Stimulated activated naive CD8-positive, alpha-beta T cell treated with anti-CD3 and anti-CD28 coated beads, Interleukin-15, Interleukin-2, amounts not matched to agents 100 ng/mL and 50 ng/mL, for 24 hours (primary cell): Measurements from ENCODE around the gene LIN9.

Experiments used
- H3K27ac Mint-ChIP-seq: one replicate; pipeline ENCODE4 v1.8.0; 2021; ENCODE audit warnings: mild to moderate bottlenecking, mixed read lengths
- H3K27me3 Mint-ChIP-seq: one replicate; pipeline ENCODE4 v1.8.0; 2021; ENCODE audit warnings: mixed read lengths
- H3K36me3 Mint-ChIP-seq: one replicate; pipeline ENCODE4 v1.8.0; 2021; ENCODE audit warnings: low read depth, mixed read lengths
- H3K4me1 Mint-ChIP-seq: one replicate; pipeline ENCODE4 v1.8.0; 2021; ENCODE audit warnings: low read depth, mixed read lengths
- H3K4me3 Mint-ChIP-seq: one replicate; pipeline ENCODE4 v1.8.0; 2021; ENCODE audit warnings: mild to moderate bottlenecking, mixed read lengths
- H3K9me3 Mint-ChIP-seq: one replicate; pipeline ENCODE4 v1.8.0; 2021; ENCODE audit warnings: mixed read lengths

LIN9 gene

GRCh38 chr1:226223157-226223785 lies 85.7 kb downstream of the LIN9 start, which contains the start of gene MIXL1:
Gene MIXL1, plus strand, starts transcription at chr1:226223664. Its CDS starts 18 bp downstream, at chr1:226223682.
- Mint-ChIP-seq H3K4me3 (peak within 1 kb of the TSS; percentile 72), H3K27ac (no peak within 1 kb of the TSS), H3K27me3 (peaks cover 43% of the 10 kb centered on the region), H3K4me1 (peaks cover 14% of the 10 kb centered on the region), H3K9me3 (no peaks in the 10 kb centered on the region), H3K36me3 (no peaks in the 10 kb centered on the region)

GRCh38 chr1:226222686-226223085 lies 86.3 kb downstream of the LIN9 start:
- H3K9me3 Mint-ChIP-seq = no peaks in the 10 kb centered on the region
- peak overlapping the region; percentile 42 for H3K4me3 Mint-ChIP-seq
- peaks cover 14% of the 10 kb centered on the region for H3K4me1 Mint-ChIP-seq
- H3K27me3 Mint-ChIP-seq = peaks cover 43% of the 10 kb centered on the region
- H3K27ac Mint-ChIP-seq = no peak overlapping the region
- no peaks in the 10 kb centered on the region for H3K36me3 Mint-ChIP-seq

GRCh38 chr1:226220473-226221189 lies 88.3 kb downstream of the LIN9 start:
- Mint-ChIP-seq H3K27me3 (peaks cover 37% of the 10 kb centered on the region), H3K4me3 (no peak overlapping the region), H3K36me3 (no peaks in the 10 kb centered on the region), H3K4me1 (peaks cover 14% of the 10 kb centered on the region), H3K9me3 (no peaks in the 10 kb centered on the region), H3K27ac (no peak overlapping the region)

- Mint-ChIP-seq H3K36me3 (no peaks in the 10 kb centered on the region), H3K4me3 (no peak overlapping the region)
Observed at GRCh38 chr1:226217273-226217672, 91.7 kb downstream of the LIN9 start.

GRCh38 chr1:226216056-226216455 lies 92.9 kb downstream of the LIN9 start:
- Mint-ChIP-seq H3K27me3 (peaks cover 5% of the 10 kb centered on the region), H3K36me3 (no peaks in the 10 kb centered on the region), H3K4me3 (no peak overlapping the region), H3K4me1 (no peaks in the 10 kb centered on the region), H3K9me3 (no peaks in the 10 kb centered on the region), H3K27ac (no peak overlapping the region)

More at GRCh38 chr1:226217273-226217672, 91.7 kb downstream of the LIN9 start:
- Mint-ChIP-seq H3K4me1 (peaks cover 4% of the 10 kb centered on the region), H3K27me3 (peaks cover 12% of the 10 kb centered on the region), H3K9me3 (no peaks in the 10 kb centered on the region), H3K27ac (no peak overlapping the region)

GRCh38 chr1:226215239-226215638 lies 93.7 kb downstream of the LIN9 start:
- H3K36me3 Mint-ChIP-seq = no peaks in the 10 kb centered on the region
- H3K4me3 Mint-ChIP-seq = no peak overlapping the region
- no peaks in the 10 kb centered on the region for H3K27me3 Mint-ChIP-seq
- H3K4me1 Mint-ChIP-seq = no peaks in the 10 kb centered on the region
- no peak overlapping the region for H3K27ac Mint-ChIP-seq
- no peaks in the 10 kb centered on the region for H3K9me3 Mint-ChIP-seq

- Mint-ChIP-seq H3K36me3 (no peaks in the 10 kb centered on the region), H3K9me3 (no peaks in the 10 kb centered on the region), H3K4me3 (no peak overlapping the region), H3K27ac (no peak overlapping the region), H3K27me3 (no peaks in the 10 kb centered on the region), H3K4me1 (no peaks in the 10 kb centered on the region)
Observed at GRCh38 chr1:226212545-226212944, 96.4 kb downstream of the LIN9 start.

GRCh38 chr1:226211181-226211821 lies 97.7 kb downstream of the LIN9 start:
- Mint-ChIP-seq H3K36me3 (no peaks in the 10 kb centered on the region), H3K4me3 (no peak overlapping the region), H3K4me1 (no peaks in the 10 kb centered on the region), H3K9me3 (no peaks in the 10 kb centered on the region), H3K27me3 (no peaks in the 10 kb centered on the region), H3K27ac (no peak overlapping the region)

GRCh38 chr1:226210571-226211176 lies 98.3 kb downstream of the LIN9 start:
- H3K4me1 Mint-ChIP-seq = no peaks in the 10 kb centered on the region
- no peak overlapping the region for H3K4me3 Mint-ChIP-seq
- no peaks in the 10 kb centered on the region for H3K9me3 Mint-ChIP-seq
- H3K27me3 Mint-ChIP-seq = no peaks in the 10 kb centered on the region
- no peak overlapping the region for H3K27ac Mint-ChIP-seq
- no peaks in the 10 kb centered on the region for H3K36me3 Mint-ChIP-seq

- no peak overlapping the region for H3K27ac Mint-ChIP-seq
- H3K36me3 Mint-ChIP-seq = no peaks in the 10 kb centered on the region
- H3K4me1 Mint-ChIP-seq = no peaks in the 10 kb centered on the region
- no peaks in the 10 kb centered on the region for H3K27me3 Mint-ChIP-seq
- H3K9me3 Mint-ChIP-seq = no peaks in the 10 kb centered on the region
- H3K4me3 Mint-ChIP-seq = no peak overlapping the region
Observed at GRCh38 chr1:226209307-226210059, 99.5 kb downstream of the LIN9 start.

GRCh38 chr1:226207048-226207447 lies 101.9 kb downstream of the LIN9 start:
- Mint-ChIP-seq H3K9me3 (no peaks in the 10 kb centered on the region), H3K36me3 (no peaks in the 10 kb centered on the region), H3K4me3 (no peak overlapping the region), H3K27me3 (no peaks in the 10 kb centered on the region), H3K4me1 (no peaks in the 10 kb centered on the region), H3K27ac (no peak overlapping the region)

- Mint-ChIP-seq H3K36me3 (no peaks in the 10 kb centered on the region), H3K27me3 (peaks cover 9% of the 10 kb centered on the region), H3K27ac (no peak overlapping the region), H3K4me3 (no peak overlapping the region), H3K9me3 (no peaks in the 10 kb centered on the region), H3K4me1 (no peaks in the 10 kb centered on the region)
Observed at GRCh38 chr1:226204198-226204597, 104.8 kb downstream of the LIN9 start.

GRCh38 chr1:226203655-226204054 lies 105.3 kb downstream of the LIN9 start:
- H3K4me3 Mint-ChIP-seq = no peak overlapping the region
- H3K27ac Mint-ChIP-seq = no peak overlapping the region
- H3K9me3 Mint-ChIP-seq = no peaks in the 10 kb centered on the region
- H3K36me3 Mint-ChIP-seq = no peaks in the 10 kb centered on the region
- peaks cover 9% of the 10 kb centered on the region for H3K27me3 Mint-ChIP-seq
- no peaks in the 10 kb centered on the region for H3K4me1 Mint-ChIP-seq

GRCh38 chr1:226203240-226203639 lies 105.7 kb downstream of the LIN9 start:
- Mint-ChIP-seq H3K36me3 (no peaks in the 10 kb centered on the region), H3K4me3 (no peak overlapping the region), H3K4me1 (no peaks in the 10 kb centered on the region), H3K27me3 (peaks cover 9% of the 10 kb centered on the region), H3K9me3 (no peaks in the 10 kb centered on the region), H3K27ac (no peak overlapping the region)
